Right lung (tissue), 5 donors: ENCODE results near the gene FGFRL1. TPM values are rescaled to one million over a fixed set of nuclear protein-coding genes. Genes with fewer than 3 reads are reported as not detected.
"Not testable (repeated sequence)": the region's sequence is repeated elsewhere in the genome, so short reads cannot be mapped to it uniquely, and the experiment has no call there.

ENCODE experiments used
- DNase-seq, 2 donors: peaks; one replicate each; pipeline ENCODE4 v3.0.0-alpha.2; 2013
- polyA plus RNA-seq, 5 donors: library from polyadenylated mRNA; unstranded; fragments of 120-200 nt; gene quantifications; one replicate each; pipeline versions ENCODE4 v1.2.1 to v1.2.3, GENCODE V29; 2013; ENCODE audit warnings: inconsistent platforms in 1 of 5, low replicate concordance in 1 of 5; ENCODE audit not compliant: insufficient read length in 5 of 5, insufficient read depth in 1 of 5

The FGFRL1 gene
- polyA plus RNA-seq, 5 donors, result 15.1 to 31.3 (median 20.7) TPM

- DNase-seq, result no peak
Measured at GRCh38 chr4:990746-991367, 20.6 kb upstream of the FGFRL1 start.

DNA sequence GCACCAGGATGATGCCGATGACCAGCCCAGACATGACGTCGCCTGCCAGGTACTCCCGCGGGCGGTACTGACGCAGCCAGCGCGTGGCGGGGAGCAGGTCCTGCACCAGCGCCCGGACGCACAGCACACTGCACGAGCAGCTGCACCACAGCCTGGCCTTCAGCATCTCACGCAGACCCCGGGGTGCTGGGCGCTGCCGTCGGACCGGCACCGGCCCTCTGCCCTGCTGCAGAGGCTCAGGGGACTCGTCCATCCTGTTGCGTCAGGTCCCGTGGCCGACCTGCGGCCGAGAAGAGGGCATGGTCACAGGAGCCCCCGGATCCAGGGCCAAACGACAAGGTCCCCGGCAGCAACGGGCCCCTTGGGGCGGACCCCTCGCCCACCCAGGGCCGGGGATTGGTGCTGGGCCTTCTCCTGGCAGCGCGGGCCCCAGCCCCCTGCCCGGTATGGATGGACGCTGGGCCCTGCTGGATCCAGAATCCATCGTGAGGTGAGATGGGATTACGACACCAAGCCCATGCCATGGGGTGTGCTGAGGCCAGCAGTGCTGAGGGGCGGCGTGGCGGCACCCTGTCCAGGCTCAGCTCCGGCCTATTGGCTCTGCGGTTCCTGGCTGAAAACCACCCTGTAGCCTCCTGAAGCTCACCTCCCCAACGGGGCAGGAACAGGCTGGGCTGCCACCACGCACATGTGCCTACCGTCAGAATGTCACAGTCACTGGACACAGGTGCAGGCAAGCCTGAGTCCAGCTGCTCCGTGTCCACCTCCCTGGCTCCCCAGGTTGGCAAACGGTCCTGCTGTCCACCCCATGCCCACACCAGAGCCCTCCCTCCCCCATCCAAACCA, 19.8 kb upstream of the FGFRL1 start:
- DNase-seq, result no peak

GRCh38 chr4:992297-993110, 18.9 kb upstream of the FGFRL1 start:
- DNase-seq, result no peak

GRCh38 chr4:993111-994029, 18.1 kb upstream of the FGFRL1 start, which contains the start of gene SLC26A1:
Gene SLC26A1, minus strand, starts transcription at chr4:993404. Its CDS starts 1,701 bp downstream, at chr4:991703.
- DNase-seq, result no peak

DNA sequence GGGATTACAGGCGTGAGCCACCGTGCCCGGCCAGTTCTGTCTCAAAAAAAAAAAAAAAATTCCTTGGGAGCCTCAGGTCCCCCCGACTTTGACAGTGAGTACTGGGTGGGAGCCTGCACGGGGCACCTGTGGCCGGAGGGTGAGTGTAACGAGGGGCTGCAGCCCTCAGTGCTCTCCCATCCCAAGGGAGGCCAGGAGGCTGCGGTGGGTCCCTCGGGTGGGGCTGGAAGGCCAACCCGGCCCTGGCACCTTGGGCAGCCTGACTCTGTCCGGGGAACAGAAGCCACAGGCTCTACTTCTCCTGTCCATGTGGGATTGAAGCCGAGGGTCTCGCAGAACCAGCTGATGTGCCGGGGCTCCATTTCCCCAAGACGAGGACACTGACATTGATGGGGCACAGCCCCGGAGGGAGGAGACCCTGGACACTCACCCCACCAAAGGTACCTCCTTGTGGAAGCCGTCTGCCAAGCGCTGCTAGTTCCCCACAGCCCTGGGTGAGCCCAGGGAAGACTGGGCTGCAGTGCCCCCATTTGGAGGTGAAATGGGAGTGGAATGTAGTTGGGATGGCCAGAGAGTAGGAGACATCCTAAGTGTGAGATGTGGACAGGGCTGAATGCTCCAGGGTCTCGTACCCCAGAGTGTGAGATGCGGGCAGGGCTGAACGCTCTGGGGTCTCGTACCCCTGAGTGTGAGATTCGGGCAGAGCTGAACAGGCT, 16.0 kb upstream of the FGFRL1 start:
- no peak for DNase-seq

DNA sequence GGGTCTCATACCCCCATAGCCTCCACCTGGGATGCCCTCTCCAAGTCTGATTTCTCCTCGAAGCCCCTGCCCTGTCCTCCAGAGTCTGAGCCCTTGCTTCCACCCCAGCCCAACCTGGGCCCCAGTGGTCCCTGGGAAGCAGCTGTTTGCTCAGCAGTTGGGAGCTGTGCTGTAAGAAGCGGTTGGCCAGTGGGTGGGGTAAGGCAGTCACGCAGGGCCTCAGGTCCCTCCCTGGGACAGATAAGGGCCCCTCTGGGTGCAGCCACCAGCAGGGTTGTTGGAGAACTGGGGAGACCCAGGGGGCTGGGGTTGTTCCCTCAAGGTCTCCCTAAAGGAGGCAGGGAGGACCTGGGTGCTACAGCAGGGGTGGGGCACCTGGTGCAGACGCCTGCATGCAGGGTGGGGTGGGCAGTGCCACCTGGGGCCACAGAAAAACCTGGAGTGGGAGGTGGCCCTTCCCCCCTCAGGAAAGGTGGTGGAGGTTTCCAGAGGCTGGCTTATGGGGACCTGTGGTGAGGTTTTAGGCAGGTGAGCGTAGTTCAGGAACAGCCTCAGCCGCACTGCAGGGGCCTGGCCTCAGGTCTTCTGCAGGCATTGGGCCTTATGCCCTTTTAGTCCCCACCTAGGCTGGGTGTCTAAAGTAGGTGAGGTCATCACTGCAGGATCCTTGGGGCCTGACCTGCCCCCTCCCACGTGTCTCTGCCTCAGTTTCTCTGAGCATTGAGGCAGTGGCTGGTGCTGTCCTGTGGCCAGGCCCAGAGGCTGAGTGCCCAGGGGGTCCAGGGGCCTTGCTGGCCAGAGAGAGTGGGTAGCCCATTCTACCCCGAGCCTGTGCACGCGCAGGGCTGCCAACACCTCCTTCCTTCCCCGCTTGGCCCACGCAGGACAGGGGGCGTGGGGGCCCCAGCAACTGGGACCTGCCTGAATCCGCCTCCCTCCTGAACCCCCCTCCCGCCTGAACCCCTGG, 15.1 kb upstream of the FGFRL1 start:
- no peak for DNase-seq

- no peak for DNase-seq
Measured at GRCh38 chr4:996997-997374, 14.4 kb upstream of the FGFRL1 start.

GRCh38 chr4:997375-998071, 13.9 kb upstream of the FGFRL1 start:
- no peak for DNase-seq

GRCh38 chr4:998096-998691, 13.2 kb upstream of the FGFRL1 start:
- DNase-seq, result no peak

DNA sequence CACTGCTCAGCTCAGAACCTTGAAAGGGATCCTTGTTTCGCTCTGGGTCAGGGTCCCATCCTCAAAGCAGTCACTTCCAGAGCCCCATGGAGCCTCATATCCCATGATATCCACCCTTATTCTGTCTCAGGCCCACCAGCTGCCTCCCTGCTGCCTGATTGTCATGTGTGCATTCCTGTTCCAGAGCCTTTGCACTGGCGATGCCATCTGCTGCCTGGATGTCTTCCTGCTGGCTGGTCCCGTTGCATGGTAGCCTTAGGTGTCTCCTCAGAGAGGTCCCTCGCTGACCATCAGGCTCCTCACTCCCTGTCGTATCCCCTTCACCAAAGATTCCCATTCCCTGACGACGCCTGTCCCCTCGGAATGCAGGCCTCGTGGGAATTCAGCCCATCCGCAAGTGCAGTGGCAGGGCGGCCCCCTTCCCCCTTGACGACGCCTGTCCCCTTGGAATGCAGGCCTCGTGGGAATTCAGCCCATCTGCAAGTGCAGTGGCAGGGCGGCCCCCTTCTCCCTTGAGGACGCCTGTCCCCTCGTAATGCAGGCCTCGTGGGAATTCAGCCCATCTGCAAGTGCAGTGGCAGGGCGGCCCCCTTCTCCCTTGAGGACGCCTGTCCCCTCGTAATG, 12.1 kb upstream of the FGFRL1 start:
- not testable (repeated sequence) for DNase-seq

GRCh38 chr4:999882-1000425, 11.5 kb upstream of the FGFRL1 start:
- DNase-seq, result no peak

DNA sequence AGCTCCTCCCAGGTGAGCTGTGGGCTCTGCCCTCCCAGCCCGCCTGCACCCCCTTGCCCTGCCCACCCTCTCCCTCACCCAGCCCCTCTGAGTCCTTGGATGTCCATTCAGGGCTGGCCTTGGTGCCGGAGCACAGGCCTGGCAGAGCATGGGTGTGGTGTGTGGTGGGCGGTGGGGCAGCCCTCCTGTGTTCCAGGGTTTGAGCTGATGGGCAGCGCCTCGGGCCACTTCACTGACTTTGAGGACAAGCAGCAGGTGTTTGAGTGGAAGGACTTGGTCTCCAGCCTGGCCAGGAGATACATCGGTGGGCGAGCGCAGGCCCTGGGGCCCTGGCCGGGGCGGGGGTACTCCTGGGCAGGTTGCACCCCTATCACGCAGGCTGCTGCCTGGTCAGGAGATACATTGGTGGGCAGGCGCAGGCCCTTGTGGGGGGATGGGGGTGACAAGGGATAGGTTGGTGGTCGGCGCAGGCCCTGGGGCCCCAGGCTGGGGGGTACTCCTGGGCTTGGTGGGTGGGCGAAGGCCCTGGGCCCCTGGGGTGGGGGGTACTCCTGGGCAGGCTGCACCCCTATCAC, 10.7 kb upstream of the FGFRL1 start:
- no peak for DNase-seq

DNA sequence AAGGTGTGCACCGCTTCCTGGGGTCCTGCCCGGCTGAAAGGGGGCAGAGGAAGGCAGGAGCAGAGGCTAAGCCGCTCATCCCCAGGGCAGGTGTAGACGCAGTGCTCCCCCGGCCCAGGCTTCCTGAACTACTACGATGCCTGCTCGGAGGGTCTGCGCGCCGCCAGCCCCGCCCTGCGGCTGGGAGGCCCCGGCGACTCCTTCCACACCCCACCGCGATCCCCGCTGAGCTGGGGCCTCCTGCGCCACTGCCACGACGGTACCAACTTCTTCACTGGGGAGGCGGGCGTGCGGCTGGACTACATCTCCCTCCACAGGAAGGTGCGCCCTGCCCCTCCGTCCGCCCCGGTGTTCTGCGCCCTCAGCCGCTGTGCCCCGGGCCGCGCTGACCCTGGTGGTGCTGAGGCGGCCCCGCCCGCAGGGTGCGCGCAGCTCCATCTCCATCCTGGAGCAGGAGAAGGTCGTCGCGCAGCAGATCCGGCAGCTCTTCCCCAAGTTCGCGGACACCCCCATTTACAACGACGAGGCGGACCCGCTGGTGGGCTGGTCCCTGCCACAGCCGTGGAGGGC, 9.8 kb upstream of the FGFRL1 start:
- DNase-seq, result no peak

GRCh38 chr4:1002131-1002630, 9.2 kb upstream of the FGFRL1 start:
- DNase-seq, result peak in 1 of 2 donors; percentile 38

DNA sequence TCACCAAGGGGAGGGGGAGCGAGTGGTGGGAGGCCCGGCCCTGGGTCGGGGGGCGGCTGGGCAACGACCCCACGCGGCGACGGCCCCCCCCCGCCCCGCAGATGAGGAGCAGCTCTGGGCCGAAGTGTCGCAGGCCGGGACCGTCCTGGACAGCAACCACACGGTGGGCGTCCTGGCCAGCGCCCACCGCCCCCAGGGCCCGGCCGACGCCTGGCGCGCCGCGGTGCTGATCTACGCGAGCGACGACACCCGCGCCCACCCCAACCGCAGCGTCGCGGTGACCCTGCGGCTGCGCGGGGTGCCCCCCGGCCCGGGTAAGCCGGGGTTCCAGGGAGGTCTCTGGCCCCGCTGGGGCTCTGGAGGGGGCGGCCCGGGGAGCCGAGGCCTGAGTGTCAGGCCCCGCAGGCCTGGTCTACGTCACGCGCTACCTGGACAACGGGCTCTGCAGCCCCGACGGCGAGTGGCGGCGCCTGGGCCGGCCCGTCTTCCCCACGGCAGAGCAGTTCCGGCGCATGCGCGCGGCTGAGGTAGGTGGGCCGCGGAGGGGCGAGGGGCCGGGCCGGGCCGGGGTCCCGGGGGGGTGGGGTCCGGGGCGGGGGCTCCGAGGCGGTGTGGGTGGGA, 8.7 kb upstream of the FGFRL1 start:
- DNase-seq, result no peak
